Measurements from ENCODE around the gene EXOSC5.

- TF ChIP-seq CTCF (IDR thresholded peaks at IDR 0.05; ENCODE audit: low read length) = no peak
- no peak for TF ChIP-seq EZH2 (IDR thresholded peaks at IDR 0.05; ENCODE audit: borderline replicate concordance, low read length)
These were observed 10.1 kb upstream of the EXOSC5 start for GRCh38 chr19:41407271-41407670.
